SJCRH30 (cell line): ENCODE results near the gene HLCS. TPM values are rescaled to one million over a fixed set of nuclear protein-coding genes. Genes with fewer than 3 reads are reported as not detected.

ENCODE experiments used
- DNase-seq, 2 experiments: peaks; one replicate each; pipeline ENCODE4 v3.0.0-alpha.2; 2015 to 2020
- H3K27ac ChIP-seq: fragments of 250-450 bp; sonication (Bioruptor Pico); 2 replicates; pipeline ENCODE4 v1.5.1; 2020; ENCODE audit warnings: mild to moderate bottlenecking, moderate library complexity
- H3K27me3 ChIP-seq: fragments of 250-450 bp; sonication (Bioruptor Pico); 2 replicates; pipeline ENCODE4 v1.5.1; 2020; ENCODE audit warnings: mild to moderate bottlenecking, moderate library complexity
- H3K36me3 ChIP-seq: fragments of 250-450 bp; sonication (Bioruptor Pico); 2 replicates; pipeline ENCODE4 v1.5.1; 2020; ENCODE audit warnings: mild to moderate bottlenecking, moderate library complexity
- H3K4me1 ChIP-seq: fragments of 250-450 bp; sonication (Bioruptor Pico); 2 replicates; pipeline ENCODE4 v1.5.1; 2020; ENCODE audit warnings: mild to moderate bottlenecking, moderate library complexity
- H3K4me3 ChIP-seq: fragments of 250-450 bp; sonication (Bioruptor Pico); 2 replicates; pipeline ENCODE4 v1.5.1; 2020; ENCODE audit warnings: mild to moderate bottlenecking, moderate library complexity
- H3K9me3 ChIP-seq: fragments of 250-450 bp; sonication (Bioruptor Pico); replicated peaks from 2 replicates; pipeline ENCODE4 v1.5.1; 2020; ENCODE audit warnings: mild to moderate bottlenecking, moderate library complexity
- total RNA-seq: library from RNA; depleted of rRNA; stranded (reverse); fragments of >200 nt; shearing (Covaris generic); gene quantifications from 2 replicates; pipeline ENCODE4 v1.2.3, GENCODE V29; 2014

The HLCS gene
- total RNA-seq, 1 experiment from 2014 or later: 15.3 TPM

DNA sequence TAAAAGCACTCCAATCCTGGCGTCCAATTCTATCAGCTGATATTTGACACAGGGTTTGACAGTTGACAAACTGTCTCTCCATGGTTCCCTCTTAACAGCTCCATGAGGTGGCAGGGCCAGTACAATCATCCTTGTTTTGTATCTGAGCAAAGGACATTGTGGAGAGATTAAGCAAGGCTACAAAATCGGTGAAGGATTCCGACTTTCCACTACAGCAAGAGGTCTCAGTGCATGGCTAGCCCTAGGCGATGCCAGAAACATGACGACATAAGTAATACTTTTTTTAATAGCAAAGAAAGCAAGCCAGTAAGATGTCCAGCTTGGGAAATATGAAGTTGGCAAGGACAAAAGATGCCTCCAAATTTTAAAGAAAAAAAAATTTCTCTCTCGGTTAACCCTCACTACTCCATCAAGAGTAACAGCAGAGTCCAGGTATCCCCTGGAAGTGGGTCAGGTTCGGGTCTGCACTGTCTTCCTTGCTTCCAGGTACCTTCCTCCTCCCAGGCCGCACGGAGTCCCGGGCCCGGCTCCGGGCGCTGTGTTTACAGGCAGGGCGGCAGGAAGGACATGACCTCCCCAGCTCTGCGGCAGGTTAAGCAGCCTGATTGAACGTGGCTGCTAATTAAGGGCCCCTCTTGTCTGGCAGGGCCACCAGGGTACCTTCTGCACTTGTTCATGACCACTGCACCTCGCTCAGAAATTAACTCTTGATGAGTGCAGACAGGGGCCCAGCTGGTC is 161.4 kb downstream of the HLCS start:
- H3K27me3 ChIP-seq: no peaks in the 10 kb centered on the region
- H3K36me3 ChIP-seq: no peaks in the 10 kb centered on the region
- no peak overlapping the region for H3K4me3 ChIP-seq
- H3K27ac ChIP-seq: no peak overlapping the region
- no peaks in the 10 kb centered on the region for H3K9me3 ChIP-seq
- H3K4me1 ChIP-seq: no peaks in the 10 kb centered on the region
- DNase-seq: no peak

DNA sequence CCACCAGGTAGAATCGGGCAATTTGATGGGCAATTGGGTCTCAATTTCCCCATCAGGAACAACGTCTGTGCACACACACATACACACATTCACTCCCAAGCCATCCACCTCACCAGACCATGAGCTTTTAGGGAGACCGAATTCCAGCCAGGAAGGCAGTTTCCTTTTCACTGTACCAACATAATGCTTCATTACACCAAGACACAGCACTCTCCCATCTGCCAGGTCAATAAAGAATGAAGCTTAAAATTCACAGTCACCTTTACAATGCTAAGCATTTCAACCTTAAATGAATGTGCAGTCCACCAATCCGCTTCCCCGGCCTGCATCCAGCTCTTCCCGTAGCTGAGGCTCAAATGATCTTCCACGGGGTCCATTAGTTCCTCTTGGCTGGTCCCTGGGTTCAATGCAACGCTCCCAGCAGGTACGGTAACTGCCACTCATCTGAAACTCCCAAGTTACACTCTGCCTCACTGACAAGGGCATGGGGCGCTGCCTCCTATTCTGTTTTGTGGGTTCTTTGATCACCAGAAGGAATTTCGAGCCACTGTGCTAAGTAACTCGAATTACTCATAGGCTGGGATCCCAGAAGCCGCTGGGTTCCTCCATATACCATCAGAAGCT is 162.5 kb downstream of the HLCS start:
- Histone ChIP-seq H3K9me3 (no peaks in the 10 kb centered on the region), H3K36me3 (no peaks in the 10 kb centered on the region), H3K27ac (no peak overlapping the region), H3K4me3 (no peak overlapping the region), H3K27me3 (no peaks in the 10 kb centered on the region), H3K4me1 (no peaks in the 10 kb centered on the region)
- DNase-seq: no peak

DNA sequence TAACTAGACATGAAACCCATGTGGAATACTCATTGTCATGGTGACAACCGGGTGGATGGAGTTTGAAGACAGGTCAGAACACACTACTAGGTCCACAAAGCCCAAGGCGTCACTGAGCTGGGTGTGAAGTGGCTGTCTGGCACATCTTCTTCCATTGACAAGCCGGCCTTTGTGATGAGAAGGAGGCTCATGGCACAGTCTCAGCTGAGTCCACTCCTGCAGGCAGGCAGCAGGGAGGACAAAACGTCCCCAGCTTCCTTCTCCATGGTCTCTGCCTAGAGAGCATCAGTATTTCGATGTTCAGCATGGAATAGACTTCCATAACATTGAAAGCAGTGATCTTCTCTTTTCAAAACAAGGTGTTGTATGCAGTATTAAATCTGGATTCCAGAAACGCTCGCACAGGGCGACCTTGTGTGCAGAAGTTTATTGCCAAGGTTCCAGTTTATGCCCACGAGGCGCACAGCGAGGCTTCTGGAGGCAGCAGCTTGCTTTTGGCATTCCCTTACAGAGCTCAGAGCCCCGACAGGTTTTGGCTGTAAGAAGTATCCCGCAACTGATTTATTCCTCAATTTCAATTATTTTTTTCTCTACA is 163.3 kb downstream of the HLCS start:
- no peaks in the 10 kb centered on the region for H3K9me3 ChIP-seq
- no peak overlapping the region for H3K27ac ChIP-seq
- no peak overlapping the region for H3K4me3 ChIP-seq
- no peaks in the 10 kb centered on the region for H3K4me1 ChIP-seq
- DNase-seq: no peak
- no peaks in the 10 kb centered on the region for H3K27me3 ChIP-seq
- no peaks in the 10 kb centered on the region for H3K36me3 ChIP-seq

DNA sequence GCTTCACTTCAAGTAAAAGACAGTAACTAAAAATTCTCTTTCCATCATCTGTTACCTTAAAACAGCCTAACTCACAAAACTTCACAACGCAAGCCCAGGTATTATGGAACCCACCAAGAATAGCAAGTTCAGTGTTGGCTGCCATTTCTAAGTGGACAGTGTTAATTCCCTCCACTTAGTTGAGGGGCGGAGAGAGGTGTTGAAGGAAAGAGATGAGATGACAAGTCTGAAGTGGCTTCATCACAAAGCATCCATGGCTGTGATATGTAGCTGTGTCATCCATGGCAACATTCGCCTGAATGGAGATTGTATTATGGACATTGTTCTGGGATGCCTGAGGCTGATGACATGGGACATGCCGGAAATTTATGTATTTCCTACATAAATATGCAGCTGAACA is 165.7 kb downstream of the HLCS start:
- no peak overlapping the region for H3K27ac ChIP-seq
- no peaks in the 10 kb centered on the region for H3K27me3 ChIP-seq
- DNase-seq: no peak
- H3K36me3 ChIP-seq: no peaks in the 10 kb centered on the region
- H3K9me3 ChIP-seq: no peaks in the 10 kb centered on the region; the same call in 1 of the 2 replicates
- no peaks in the 10 kb centered on the region for H3K4me1 ChIP-seq
- H3K4me3 ChIP-seq: no peak overlapping the region

DNA sequence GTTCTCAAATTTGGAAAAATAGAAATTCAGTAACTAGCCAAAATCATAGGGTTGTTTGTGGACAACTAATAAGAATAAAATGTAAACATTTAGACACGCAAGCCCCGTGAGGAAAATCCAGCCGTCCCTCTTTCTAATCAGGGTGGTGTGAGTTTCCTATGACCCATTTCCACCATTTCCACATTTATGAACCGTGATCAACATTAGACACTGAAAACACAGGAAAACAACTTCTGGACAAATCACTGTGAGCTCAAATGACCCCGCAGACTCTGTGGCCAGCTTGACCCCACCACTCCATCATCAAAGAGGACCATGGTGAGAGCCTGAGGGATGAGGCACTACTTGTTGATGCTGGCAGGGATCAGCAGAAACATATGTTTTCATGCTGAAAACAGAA is 166.6 kb downstream of the HLCS start:
- Histone ChIP-seq H3K36me3 (no peaks in the 10 kb centered on the region), H3K4me3 (no peak overlapping the region), H3K27me3 (no peaks in the 10 kb centered on the region), H3K27ac (no peak overlapping the region), H3K4me1 (no peaks in the 10 kb centered on the region), H3K9me3 (no peaks in the 10 kb centered on the region; the same call in 1 of the 2 replicates)
- no peak for DNase-seq

DNA sequence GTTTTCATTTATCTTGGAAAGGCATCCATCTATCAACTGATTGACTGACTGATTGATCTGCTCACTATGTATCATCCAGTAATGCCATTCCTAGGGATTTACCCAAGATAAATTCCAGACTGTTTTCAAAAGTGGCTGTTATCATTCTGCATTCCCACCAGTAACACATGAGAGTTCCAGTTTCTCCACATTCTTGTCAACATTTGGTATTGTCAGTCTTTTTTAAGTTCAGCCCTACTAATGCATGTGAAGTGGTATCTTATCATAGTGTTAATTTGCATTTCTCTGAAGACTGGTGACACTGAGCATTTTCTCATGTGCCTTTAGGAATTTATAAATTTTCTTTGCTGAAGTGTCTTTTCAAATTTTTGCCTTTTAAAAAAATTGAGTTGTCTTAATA is 168.0 kb downstream of the HLCS start:
- Histone ChIP-seq H3K27me3 (no peaks in the 10 kb centered on the region), H3K9me3 (no peaks in the 10 kb centered on the region; the same call in 1 of the 2 replicates), H3K36me3 (no peaks in the 10 kb centered on the region), H3K27ac (no peak overlapping the region), H3K4me1 (no peaks in the 10 kb centered on the region), H3K4me3 (no peak overlapping the region)
- no peak for DNase-seq

DNA sequence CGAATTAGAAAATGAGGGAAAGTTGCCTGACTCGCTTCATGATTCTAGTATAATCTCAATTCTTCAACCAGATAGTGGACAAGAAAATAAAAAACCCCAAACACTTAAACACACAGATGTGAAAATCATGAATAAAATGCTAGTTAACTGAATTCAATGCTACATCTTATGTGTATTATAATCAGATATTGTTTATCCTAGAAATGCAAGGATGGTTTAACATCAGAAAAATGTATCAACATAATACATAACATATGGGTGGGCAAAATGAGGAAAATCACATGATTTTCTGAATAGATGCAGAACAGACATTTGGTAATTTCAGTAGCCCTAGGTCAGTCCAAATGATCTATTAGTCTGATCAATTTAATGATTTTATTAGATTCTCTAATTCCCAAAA is 170.4 kb downstream of the HLCS start:
- Histone ChIP-seq H3K4me3 (no peak overlapping the region), H3K27ac (no peak overlapping the region), H3K9me3 (no peaks in the 10 kb centered on the region; the same call in 1 of the 2 replicates), H3K27me3 (no peaks in the 10 kb centered on the region), H3K4me1 (no peaks in the 10 kb centered on the region), H3K36me3 (no peaks in the 10 kb centered on the region)
- no peak for DNase-seq

DNA sequence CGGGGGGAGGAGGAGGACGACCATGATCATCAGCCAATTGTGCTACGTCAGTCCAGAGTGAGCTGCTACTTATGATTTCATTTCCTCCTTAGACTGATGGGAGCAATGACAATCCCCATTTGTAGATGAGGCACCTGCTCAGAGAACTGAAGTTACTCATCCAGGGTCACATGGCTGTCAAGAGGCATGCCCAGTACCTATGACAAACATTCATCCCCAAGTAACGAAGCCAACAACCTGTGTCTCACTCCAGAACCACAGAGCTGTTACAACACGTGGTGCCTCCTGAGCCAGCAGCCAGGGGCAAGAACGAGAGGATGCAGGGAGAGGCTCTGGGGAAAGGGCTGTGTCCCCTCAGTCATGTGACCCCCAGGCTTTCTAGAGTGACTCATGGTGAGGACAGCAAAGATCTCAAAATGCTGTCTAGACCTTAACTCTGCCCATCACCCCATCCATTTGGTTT is 173.9 kb downstream of the HLCS start:
- no peaks in the 10 kb centered on the region; the same call in 1 of the 2 replicates for H3K9me3 ChIP-seq
- H3K4me1 ChIP-seq: no peaks in the 10 kb centered on the region
- no peak overlapping the region for H3K4me3 ChIP-seq
- no peaks in the 10 kb centered on the region for H3K36me3 ChIP-seq
- no peak for DNase-seq
- no peaks in the 10 kb centered on the region for H3K27me3 ChIP-seq
- H3K27ac ChIP-seq: no peak overlapping the region

DNA sequence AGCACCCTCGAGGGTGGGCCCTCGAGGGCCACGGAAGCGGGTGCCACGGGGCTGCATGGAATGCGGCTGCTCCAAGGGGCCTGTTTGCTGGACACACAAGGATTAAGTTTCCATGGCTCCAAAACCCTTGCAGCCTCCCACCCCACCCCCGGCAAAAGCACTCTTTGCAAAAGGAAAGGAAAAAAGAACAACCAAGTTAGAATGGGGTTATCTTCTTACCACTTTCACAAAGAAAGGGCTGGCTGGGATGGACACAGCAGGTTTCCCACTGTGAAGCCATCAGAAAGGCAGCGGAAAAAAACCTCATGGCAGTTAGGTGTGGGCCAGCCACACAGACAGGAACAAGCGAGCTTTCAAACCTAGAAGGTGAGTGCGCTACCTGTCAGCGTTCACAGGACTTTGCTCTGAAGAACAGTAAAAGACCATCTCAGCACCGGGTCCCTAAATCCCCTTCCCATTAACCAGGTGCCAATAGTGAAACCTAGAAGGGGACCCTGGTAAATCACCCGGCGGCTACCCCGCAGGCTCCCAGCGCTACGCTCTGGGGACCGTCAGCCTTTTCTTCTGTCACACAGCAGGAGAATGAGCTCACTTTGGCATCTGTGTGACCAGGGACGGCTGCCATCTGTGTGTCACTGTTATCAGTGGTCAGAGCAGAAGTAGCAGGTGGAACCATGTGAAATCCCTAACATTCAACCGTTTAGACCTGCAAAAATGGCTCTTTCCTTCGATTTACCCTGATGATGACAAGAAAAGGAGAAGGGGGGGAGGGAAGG is 174.6 kb downstream of the HLCS start:
- no peaks in the 10 kb centered on the region for H3K36me3 ChIP-seq
- DNase-seq: no peak
- H3K4me3 ChIP-seq: no peak overlapping the region
- H3K27me3 ChIP-seq: no peaks in the 10 kb centered on the region
- no peak overlapping the region for H3K27ac ChIP-seq
- H3K4me1 ChIP-seq: no peaks in the 10 kb centered on the region
- no peaks in the 10 kb centered on the region; the same call in 1 of the 2 replicates for H3K9me3 ChIP-seq

DNA sequence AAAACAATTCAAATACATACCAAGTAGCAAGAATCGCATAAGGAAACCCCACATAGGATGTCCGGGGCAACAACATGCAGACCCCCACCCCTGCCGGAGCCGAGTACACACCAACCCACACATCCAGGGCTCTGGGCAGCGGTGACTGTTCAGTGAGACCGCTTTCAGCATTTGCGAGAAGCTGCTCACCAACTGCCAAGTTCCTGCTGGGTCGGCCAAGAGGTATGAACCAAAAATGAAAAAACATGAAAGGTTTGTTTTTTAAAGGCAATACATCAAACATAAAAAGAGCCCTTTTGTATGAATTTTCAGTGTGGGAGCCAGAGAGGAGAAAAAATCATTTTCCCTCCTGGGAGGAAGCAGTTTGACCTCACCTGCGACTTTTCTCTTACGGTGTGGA is 175.3 kb downstream of the HLCS start:
- Histone ChIP-seq H3K9me3 (no peaks in the 10 kb centered on the region; the same call in 1 of the 2 replicates), H3K4me1 (no peaks in the 10 kb centered on the region), H3K27me3 (no peaks in the 10 kb centered on the region), H3K4me3 (no peak overlapping the region), H3K27ac (no peak overlapping the region), H3K36me3 (no peaks in the 10 kb centered on the region)
- no peak for DNase-seq

DNA sequence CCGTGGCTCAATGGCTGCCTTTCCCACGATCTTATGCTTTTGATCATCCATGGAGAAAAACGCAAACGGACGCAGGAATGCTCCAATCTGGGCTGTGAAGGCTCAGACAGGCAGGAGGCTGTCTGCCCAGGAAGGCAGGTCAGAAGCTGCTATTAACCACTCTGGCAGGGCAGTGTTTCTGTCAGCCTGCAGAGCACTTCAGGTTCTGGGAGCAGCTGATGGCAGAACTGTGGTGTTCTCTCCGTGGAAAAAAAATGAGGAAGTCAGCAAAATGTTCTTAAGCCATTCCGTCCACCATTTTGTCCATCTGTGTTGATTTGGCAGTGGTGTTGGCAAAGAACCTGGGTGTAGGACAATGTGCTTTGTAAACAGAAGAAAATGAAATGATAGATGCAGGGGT is 175.9 kb downstream of the HLCS start:
- Histone ChIP-seq H3K9me3 (no peaks in the 10 kb centered on the region), H3K4me3 (no peak overlapping the region), H3K27ac (no peak overlapping the region), H3K27me3 (no peaks in the 10 kb centered on the region), H3K4me1 (no peaks in the 10 kb centered on the region), H3K36me3 (no peaks in the 10 kb centered on the region)
- no peak for DNase-seq

DNA sequence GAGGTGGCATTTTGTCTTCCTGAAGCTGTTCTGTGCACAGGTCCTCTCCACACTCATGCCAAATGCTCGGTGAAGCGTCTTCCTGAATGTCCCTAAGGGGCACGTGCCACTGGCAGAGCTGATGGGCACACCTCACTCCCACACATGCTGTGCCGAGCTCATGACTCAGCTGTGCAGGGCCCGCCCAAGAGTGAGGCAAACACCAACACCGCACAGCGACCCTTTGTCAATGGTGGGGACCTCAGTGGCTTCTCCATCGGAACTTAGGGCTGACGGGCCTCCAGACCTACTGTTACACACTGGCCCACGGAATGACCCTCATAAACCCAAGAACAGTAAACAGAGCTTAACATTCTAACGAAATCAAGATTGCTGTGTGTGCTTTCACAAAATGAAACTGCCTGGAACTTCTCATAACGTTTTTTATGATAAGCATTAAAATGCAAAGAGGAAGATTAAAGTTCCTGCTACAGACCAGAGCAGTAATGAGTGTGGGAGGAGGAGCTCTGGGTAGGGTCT is 178.3 kb downstream of the HLCS start:
- Histone ChIP-seq H3K27ac (no peak overlapping the region), H3K9me3 (no peaks in the 10 kb centered on the region), H3K27me3 (no peaks in the 10 kb centered on the region), H3K36me3 (no peaks in the 10 kb centered on the region), H3K4me1 (no peaks in the 10 kb centered on the region), H3K4me3 (no peak overlapping the region)
- no peak for DNase-seq

DNA sequence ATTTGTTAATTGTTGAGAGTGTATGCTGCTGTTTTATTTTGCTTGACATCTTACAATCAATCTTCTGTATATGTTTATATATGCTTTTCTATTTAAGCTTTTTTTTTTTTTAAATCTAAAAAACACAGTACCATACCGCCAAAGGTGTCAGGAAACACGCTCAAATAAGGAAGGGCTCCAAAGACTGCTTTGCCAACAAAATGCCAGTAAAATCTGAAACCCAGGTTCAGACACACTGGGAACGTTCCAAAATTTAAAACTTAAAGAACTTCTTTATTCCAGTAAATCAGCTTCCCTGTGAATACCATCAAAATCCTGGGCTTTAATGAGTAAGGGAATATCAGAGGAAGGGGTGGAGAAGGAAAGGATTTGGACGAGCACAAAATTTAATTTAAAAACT is 180.3 kb downstream of the HLCS start:
- H3K4me3 ChIP-seq: no peak overlapping the region
- no peaks in the 10 kb centered on the region for H3K36me3 ChIP-seq
- H3K4me1 ChIP-seq: no peaks in the 10 kb centered on the region
- H3K9me3 ChIP-seq: no peaks in the 10 kb centered on the region; the same call in 1 of the 2 replicates
- H3K27ac ChIP-seq: no peak overlapping the region
- no peak for DNase-seq
- H3K27me3 ChIP-seq: no peaks in the 10 kb centered on the region

DNA sequence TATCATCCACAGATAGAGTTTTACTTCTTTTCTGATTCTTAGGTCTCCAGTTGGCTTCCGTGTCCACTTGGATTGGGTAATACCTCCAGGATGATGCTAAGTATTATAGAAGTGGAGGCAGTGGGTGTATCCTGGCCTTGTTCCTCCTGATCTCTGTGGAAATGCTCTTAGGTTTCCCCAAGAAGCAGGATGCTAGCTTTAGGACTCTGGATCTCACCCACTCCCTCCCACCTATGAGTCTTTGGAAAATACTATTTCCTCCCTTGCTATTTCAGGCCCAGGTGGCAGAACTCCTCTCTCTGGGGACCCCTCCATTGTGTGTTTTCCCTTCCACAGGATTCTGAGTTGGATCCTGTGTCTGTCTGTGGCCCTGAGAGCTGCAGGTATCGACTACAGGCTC is 180.9 kb downstream of the HLCS start:
- Histone ChIP-seq H3K27me3 (no peaks in the 10 kb centered on the region), H3K4me3 (no peak overlapping the region), H3K27ac (no peak overlapping the region), H3K4me1 (no peaks in the 10 kb centered on the region), H3K9me3 (no peaks in the 10 kb centered on the region; the same call in 1 of the 2 replicates), H3K36me3 (no peaks in the 10 kb centered on the region)
- no peak for DNase-seq
